A549 (cell line): Measurements from ENCODE around the gene SLCO4C1. TPM values are rescaled to one million over a fixed set of nuclear protein-coding genes. Genes with fewer than 3 reads are reported as not detected.
"Not testable (repeated sequence)": the region's sequence is repeated elsewhere in the genome, so short reads cannot be mapped to it uniquely, and the experiment has no call there.

Experiments used
- ATAC-seq, 2 experiments: fragments of 200-7000 bp in 1 of 2; fragments of >200 bp in 1 of 2; cut with Nextera tagmentation in 1 of 2; cut with Tn5 transposase in 1 of 2; 3 replicates each; pipeline versions ENCODE4 v1.8.0 to v1.9.1; 2018 to 2020; ENCODE audit warnings: mild to moderate bottlenecking in 1 of 2, moderate library complexity in 1 of 2
- CTCF ChIA-PET: fragments of 300-600 bp; sonication (Branson Sonifier 250); formaldehyde crosslinking; extraction: SDS; loops from one replicate; lab custom pipeline; 2021; ENCODE audit warnings: antibody characterized with exemption, inconsistent platforms; lab: Yijun Ruan, JAX
- POLR2A ChIA-PET: fragments of 350-600 bp; formaldehyde crosslinking; extraction: SDS; loops from one replicate; lab custom pipeline; 2021; ENCODE audit warnings: antibody characterized with exemption, inconsistent platforms; lab: Yijun Ruan, JAX
- DNase-seq, 2 experiments: peaks; one replicate each; pipeline versions ENCODE4 v3.0.0 to v3.0.0-alpha.2; 2011 to 2016; ENCODE audit warnings: low read depth in 1 of 2, low spot score in 1 of 2
- FAIRE-seq: peaks from 2 replicates; lab custom pipeline; 2011; peaks lifted over from hg19 to GRCh38; lab: Jason Lieb, UNC
- H3K27ac ChIP-seq, 2 experiments: fragments of >200 bp; sonication (Bioruptor Twin); formaldehyde crosslinking; 3 replicates each; pipeline ENCODE4 v1.5.1; 2016 to 2017
- H3K4me1 ChIP-seq: fragments of >200 bp; sonication (Bioruptor Twin); formaldehyde crosslinking; 3 replicates; pipeline ENCODE4 v1.6.1; 2016
- H3K4me2 ChIP-seq: fragments of >200 bp; sonication (Bioruptor Twin); formaldehyde crosslinking; 3 replicates; pipeline ENCODE4 v1.6.1; 2016
- H3K4me3 ChIP-seq: fragments of >200 bp; sonication (Bioruptor Twin); formaldehyde crosslinking; 3 replicates; pipeline ENCODE4 v1.5.1; 2016
- H3K9me3 ChIP-seq: fragments of >200 bp; sonication (Bioruptor Twin); formaldehyde crosslinking; 3 replicates; pipeline ENCODE4 v1.6.1; 2016
- ATOH8 ChIP-seq: fragments of 250-450 bp; sonication (Bioruptor Pico); IDR thresholded peaks from 2 replicates; pipeline ENCODE4 v1.5.0; 2020; ENCODE audit warnings: low read depth, mild to moderate bottlenecking, moderate library complexity
- BHLHE40 ChIP-seq: IDR thresholded peaks from 2 replicates; pipeline ENCODE4 v1.6.1; 2012; ENCODE audit warnings: low read depth, low read length, inconsistent platforms
- CBX2 ChIP-seq: fragments of 200-600 bp; sonication (generic); IDR thresholded peaks from 2 replicates; pipeline ENCODE4 v1.6.1; 2016; ENCODE audit warnings: low read depth, mild to moderate bottlenecking, borderline replicate concordance
- CEBPB ChIP-seq, 2 experiments: fragments of >200 bp in 1 of 2; sonication (Bioruptor Twin) in 1 of 2; formaldehyde crosslinking in 1 of 2; IDR thresholded peaks; 2 replicates each; pipeline ENCODE4 v1.6.1; 2012 to 2016
- CHD2 ChIP-seq: fragments of 150-350 bp; IDR thresholded peaks from 2 replicates; pipeline ENCODE4 v1.6.1; 2014; ENCODE audit warnings: low read length; ENCODE audit not compliant: partially characterized antibody
- CTCF ChIP-seq: fragments of >200 bp; sonication (Bioruptor Twin); formaldehyde crosslinking; IDR thresholded peaks from 3 replicates; pipeline ENCODE4 v1.5.1; 2016
- E2F6 ChIP-seq: IDR thresholded peaks from 2 replicates; pipeline ENCODE4 v1.6.1; 2012; ENCODE audit warnings: low read depth, borderline replicate concordance
- EHF ChIP-seq: fragments of 250-450 bp; sonication (Bioruptor Pico); IDR thresholded peaks from 2 replicates; pipeline ENCODE4 v1.5.0; 2020; ENCODE audit warnings: mild to moderate bottlenecking
- EHMT2 ChIP-seq: fragments of 200-600 bp; sonication (generic); IDR thresholded peaks from 2 replicates; pipeline ENCODE4 v1.6.1; 2016; ENCODE audit warnings: antibody characterized with exemption, low read depth, mild to moderate bottlenecking, moderate library complexity
- EP300 ChIP-seq, 2 experiments: fragments of >200 bp; sonication (Bioruptor Twin); formaldehyde crosslinking; IDR thresholded peaks; 2 replicates in 1 of 2; 3 replicates in 1 of 2; pipeline ENCODE4 v1.6.1; 2016 to 2017
- ESRRA ChIP-seq: fragments of 150-350 bp; IDR thresholded peaks from 2 replicates; pipeline ENCODE4 v1.6.1; 2014; ENCODE audit warnings: mild to moderate bottlenecking, low read length, borderline replicate concordance
- FOSB ChIP-seq: fragments of 250-450 bp; sonication (Bioruptor Pico); IDR thresholded peaks from 2 replicates; pipeline ENCODE4 v1.5.0; 2020; ENCODE audit warnings: mild to moderate bottlenecking, moderate library complexity
- FOXS1 ChIP-seq: fragments of 250-450 bp; sonication (Bioruptor Pico); IDR thresholded peaks from 2 replicates; pipeline ENCODE4 v1.5.0; 2020; ENCODE audit warnings: mild to moderate bottlenecking, moderate library complexity
- HES2 ChIP-seq: fragments of >200 bp; sonication (Bioruptor Twin); formaldehyde crosslinking; IDR thresholded peaks from 2 replicates; pipeline ENCODE4 v1.6.1; 2016
- JUN ChIP-seq, 2 experiments: fragments of >200 bp; sonication (Bioruptor Twin); formaldehyde crosslinking; IDR thresholded peaks; 2 replicates in 1 of 2; 3 replicates in 1 of 2; pipeline ENCODE4 v1.6.1; 2016 to 2017
- MAX ChIP-seq: IDR thresholded peaks from 2 replicates; pipeline ENCODE4 v1.6.1; 2012
- MAZ ChIP-seq: fragments of 150-350 bp; IDR thresholded peaks from 2 replicates; pipeline ENCODE4 v1.6.1; 2014; ENCODE audit warnings: antibody characterized with exemption, low read depth, low read length, borderline replicate concordance
- NPAS2 ChIP-seq: fragments of 250-450 bp; sonication (Bioruptor Pico); IDR thresholded peaks from 2 replicates; pipeline ENCODE4 v1.8.0; 2022; ENCODE audit warnings: mild to moderate bottlenecking, moderate library complexity, borderline replicate concordance
- PHF8 ChIP-seq: fragments of 200-600 bp; sonication (generic); IDR thresholded peaks from 2 replicates; pipeline ENCODE4 v1.6.1; 2016; ENCODE audit warnings: low read depth, mild to moderate bottlenecking, antibody characterized with exemption, moderate library complexity, borderline replicate concordance
- POLR2AphosphoS2 ChIP-seq: conservative IDR thresholded peaks from 2 replicates; pipeline ENCODE4 v1.6.1; 2012; ENCODE audit warnings: low read length, improper control_type of control experiment, inconsistent platforms
- RNF2 ChIP-seq: fragments of 200-600 bp; sonication (generic); IDR thresholded peaks from 2 replicates; pipeline ENCODE4 v1.6.1; 2016; ENCODE audit warnings: low read depth, mild to moderate bottlenecking, antibody characterized with exemption, moderate library complexity, borderline replicate concordance
- ZNF302 ChIP-seq: fragments of 250-450 bp; sonication (Bioruptor Pico); IDR thresholded peaks from 2 replicates; pipeline ENCODE4 v1.9.0; 2021; ENCODE audit warnings: inconsistent platforms, mild to moderate bottlenecking, moderate library complexity
- ZSCAN20 ChIP-seq: fragments of 250-450 bp; sonication (Bioruptor Pico); IDR thresholded peaks from 2 replicates; pipeline ENCODE4 v1.8.0; 2022; ENCODE audit warnings: mild to moderate bottlenecking, moderate library complexity
- WGBS: methylation state at CpG from one replicate; pipeline ENCODE4 v1.1.6; 2017; ENCODE audit errors: missing lambda C conversion rate; 5-methylcytosine and 5-hydroxymethylcytosine counted together
- polyA plus RNA-seq, 4 experiments: library from polyadenylated mRNA; depleted of rRNA in 3 of 4; stranded (reverse); fragments of >200 nt; fragmentation: RNase III in 1 of 4; extraction: RNeasy Plus Mini Kit Qiagen cat#74134 plus additional on column Dnase treatment in 1 of 4; gene quantifications; 2 replicates in 3 of 4; 3 replicates in 1 of 4; pipeline ENCODE4 v1.2.3, GENCODE V29; 2011 to 2017

The SLCO4C1 gene
- polyA plus RNA-seq, 2 of the 4 experiments (the other 2 are of a cell fraction): 0.06 to 0.10 TPM

GRCh38 chr5:102341681-102342288, 45.7 kb upstream of the SLCO4C1 start (continued):
- TF ChIP-seq ATOH8 (CRISPR knock-in tag) (no peak), CEBPB (IDR thresholded peaks at IDR 0.05) (no peak)

- no peak overlapping the region for H3K27ac ChIP-seq
- no peak for FAIRE-seq
- 26% methylated on average over 2 of the region's 2 CpGs for WGBS
Measured at GRCh38 chr5:102324714-102325113, 28.6 kb upstream of the SLCO4C1 start.

GRCh38 chr5:102318801-102319200, 22.7 kb upstream of the SLCO4C1 start:
- FAIRE-seq, H3K4me2 ChIP-seq, H3K27ac ChIP-seq, DNase-seq, ATAC-seq, H3K4me3 ChIP-seq, POLR2A ChIA-PET, H3K9me3 ChIP-seq, H3K4me1 ChIP-seq: not testable (repeated sequence)
- CTCF ChIA-PET: interaction anchor here (1.0 kb wide), 1 partner anchor 23 kb away, joined by 3 read pairs; the partner anchor contains the start of gene SLCO4C1
- WGBS: 17% methylated on average over 4 of the region's 4 CpGs

More at GRCh38 chr5:102324714-102325113, 28.6 kb upstream of the SLCO4C1 start:
- DNase-seq: no peak
- CTCF ChIA-PET: no interaction called here
- Histone ChIP-seq H3K4me3 (no peak overlapping the region), H3K4me1 (no peaks in the 10 kb centered on the region)
- no peak for TF ChIP-seq FOXS1 (CRISPR knock-in tag)
- TF ChIP-seq MAZ: no peak
- TF ChIP-seq ESRRA: no peak
- no peak for TF ChIP-seq FOSB (CRISPR knock-in tag)
- TF ChIP-seq EHF (CRISPR knock-in tag): no peak
- no peak for TF ChIP-seq CTCF
- TF ChIP-seq HES2: no peak
- TF ChIP-seq JUN (IDR thresholded peaks at IDR 0.05): no peak
- no peak for TF ChIP-seq BHLHE40
- TF ChIP-seq, all 56 proteins: peak for 0
- no peaks in the 10 kb centered on the region for H3K9me3 ChIP-seq
- POLR2A ChIA-PET: no interaction called here
- no peak overlapping the region for H3K4me2 ChIP-seq
- no peak for ATAC-seq

- Histone ChIP-seq H3K4me1 (no peaks in the 10 kb centered on the region), H3K9me3 (no peaks in the 10 kb centered on the region), H3K4me3 (no peak overlapping the region), H3K4me2 (no peak overlapping the region), H3K27ac (no peak overlapping the region)
- ATAC-seq (no peak), FAIRE-seq (no peak), DNase-seq (no peak)
- POLR2A ChIA-PET: no interaction called here
- 58% methylated on average over 1 of the region's 1 CpG for WGBS
- TF ChIP-seq ZSCAN20 (CRISPR knock-in tag) (no peak), CBX2 (no peak), POLR2AphosphoS2 (no peak), ATOH8 (CRISPR knock-in tag) (no peak), ZNF302 (CRISPR knock-in tag) (no peak), NPAS2 (CRISPR knock-in tag) (no peak), EHMT2 (no peak), PHF8 (no peak), E2F6 (no peak), EP300 (IDR thresholded peaks at IDR 0.05) (no peak), CHD2 (no peak), RNF2 (no peak), MAX (no peak)
- CTCF ChIA-PET: interaction anchor here (1.1 kb wide), 1 partner anchor 18 kb away, joined by 4 read pairs; no protein-coding TSS in a partner anchor
Measured at GRCh38 chr5:102314328-102314727, 18.2 kb upstream of the SLCO4C1 start.
